ENCODE results near the gene ZDHHC20. TPM values are rescaled to one million over a fixed set of nuclear protein-coding genes. Genes with fewer than 3 reads are reported as not detected.

ZDHHC20 gene
- total and polyA plus RNA-seq, 3 donors from 2014 or later: 52.4 to 76.2 (median 75.8) TPM

DNA sequence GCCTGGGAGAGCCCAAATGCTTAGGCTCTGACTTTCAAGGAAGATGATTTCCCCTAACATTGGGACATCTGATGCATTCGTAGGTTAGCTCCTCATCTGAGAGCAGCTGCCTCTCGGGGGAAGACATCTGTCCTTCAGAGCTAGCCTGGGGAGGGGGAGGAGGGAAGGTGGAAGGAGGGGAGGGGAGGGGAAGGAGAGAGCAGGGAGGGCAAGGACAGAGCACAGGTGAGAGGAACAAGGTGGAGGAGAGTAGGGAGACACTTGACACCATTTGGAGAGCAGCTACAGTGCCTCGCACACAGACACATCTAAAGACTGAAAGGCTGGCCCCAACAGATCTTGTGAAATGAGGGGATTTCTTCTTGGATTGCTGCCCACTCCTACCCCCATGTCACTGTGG lies 103.8 kb downstream of the ZDHHC20 start:
- H3K36me3 ChIP-seq (ENCODE audit: low read depth, missing control alignments): no peaks in the 10 kb centered on the region
- H3K27ac ChIP-seq: no peak overlapping the region
- TF ChIP-seq POLR2A (IDR thresholded peaks at IDR 0.05): no peak
- TF ChIP-seq, protein P1, sequence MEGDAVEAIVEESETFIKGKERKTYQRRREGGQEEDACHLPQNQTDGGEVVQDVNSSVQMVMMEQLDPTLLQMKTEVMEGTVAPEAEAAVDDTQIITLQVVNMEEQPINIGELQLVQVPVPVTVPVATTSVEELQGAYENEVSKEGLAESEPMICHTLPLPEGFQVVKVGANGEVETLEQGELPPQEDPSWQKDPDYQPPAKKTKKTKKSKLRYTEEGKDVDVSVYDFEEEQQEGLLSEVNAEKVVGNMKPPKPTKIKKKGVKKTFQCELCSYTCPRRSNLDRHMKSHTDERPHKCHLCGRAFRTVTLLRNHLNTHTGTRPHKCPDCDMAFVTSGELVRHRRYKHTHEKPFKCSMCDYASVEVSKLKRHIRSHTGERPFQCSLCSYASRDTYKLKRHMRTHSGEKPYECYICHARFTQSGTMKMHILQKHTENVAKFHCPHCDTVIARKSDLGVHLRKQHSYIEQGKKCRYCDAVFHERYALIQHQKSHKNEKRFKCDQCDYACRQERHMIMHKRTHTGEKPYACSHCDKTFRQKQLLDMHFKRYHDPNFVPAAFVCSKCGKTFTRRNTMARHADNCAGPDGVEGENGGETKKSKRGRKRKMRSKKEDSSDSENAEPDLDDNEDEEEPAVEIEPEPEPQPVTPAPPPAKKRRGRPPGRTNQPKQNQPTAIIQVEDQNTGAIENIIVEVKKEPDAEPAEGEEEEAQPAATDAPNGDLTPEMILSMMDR (IDR thresholded peaks at IDR 0.05): no peak
- H3K27me3 ChIP-seq: no peaks in the 10 kb centered on the region
- no peak for DNase-seq
- no peaks in the 10 kb centered on the region for H3K9me3 ChIP-seq
- intact Hi-C loops (cut with DNase I; ENCODE audit: low total_unique reads): no loop called here
- no peaks in the 10 kb centered on the region for H3K4me1 ChIP-seq
- 81 to 89% methylated on average over 3 of the region's 3 CpGs for WGBS, 2 donors
- H3K4me3 ChIP-seq: no peak overlapping the region

DNA sequence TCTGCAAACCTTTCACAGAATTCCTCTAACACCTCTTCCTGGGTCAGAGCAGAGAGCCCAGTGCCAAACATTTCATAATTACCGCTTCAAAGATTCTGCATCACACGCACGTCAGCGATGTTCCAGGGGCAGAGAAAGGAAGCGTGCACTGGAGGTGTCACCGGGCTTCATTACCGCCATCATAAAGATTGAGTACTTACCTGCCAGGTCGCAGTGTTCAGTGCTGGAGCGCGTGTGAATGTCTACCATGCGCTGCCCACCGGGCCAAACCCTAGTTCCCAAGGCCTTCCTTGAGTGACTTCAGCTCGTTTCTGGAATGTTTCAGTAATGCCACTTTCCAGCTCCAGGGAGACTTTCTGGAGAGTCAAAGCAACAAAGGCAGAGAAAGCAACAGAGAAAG lies 104.4 kb downstream of the ZDHHC20 start:
- DNase-seq: no peak
- no peak for TF ChIP-seq POLR2A (IDR thresholded peaks at IDR 0.05)
- TF ChIP-seq, protein P1 (IDR thresholded peaks at IDR 0.05): no peak
- no peak overlapping the region for H3K27ac ChIP-seq
- H3K4me1 ChIP-seq: no peaks in the 10 kb centered on the region
- intact Hi-C loops (cut with DNase I; ENCODE audit: low total_unique reads): no loop called here
- H3K36me3 ChIP-seq (ENCODE audit: low read depth, missing control alignments): no peaks in the 10 kb centered on the region
- WGBS, 2 donors: 89 to 94% methylated on average over 13 of the region's 13 CpGs
- H3K9me3 ChIP-seq: no peaks in the 10 kb centered on the region
- no peak overlapping the region for H3K4me3 ChIP-seq
- no peaks in the 10 kb centered on the region for H3K27me3 ChIP-seq

DNA sequence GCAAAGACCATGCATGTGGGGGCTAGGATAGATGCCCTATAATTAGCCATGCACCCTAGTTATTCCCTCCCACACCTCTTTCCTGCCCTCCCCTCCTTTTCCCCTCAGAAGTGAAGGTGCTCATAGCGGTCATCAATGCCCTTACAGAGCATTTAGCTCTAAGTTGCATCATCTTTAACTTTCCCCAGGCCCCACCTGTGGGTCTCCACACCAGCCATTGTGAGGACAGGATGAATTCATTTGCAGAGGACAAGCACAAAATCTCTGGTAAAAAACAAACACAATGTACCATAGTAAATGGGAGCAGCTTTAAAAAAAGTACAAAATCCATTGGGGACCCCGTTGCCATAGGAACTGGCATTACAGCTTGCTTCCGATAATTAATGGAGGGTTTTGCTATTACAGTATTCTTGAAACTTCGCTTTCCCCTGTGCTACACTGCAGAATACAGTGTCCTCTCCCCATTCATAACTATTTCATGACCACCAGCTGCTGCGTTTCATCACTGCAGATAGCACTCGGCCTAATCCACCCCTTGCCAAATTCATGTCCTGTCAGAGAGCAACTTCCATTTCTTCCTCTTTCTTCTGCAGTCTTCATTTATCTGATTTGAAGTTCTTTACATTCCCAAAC lies 110.5 kb downstream of the ZDHHC20 start:
- Histone ChIP-seq H3K4me1 (no peaks in the 10 kb centered on the region), H3K9me3 (no peaks in the 10 kb centered on the region), H3K27me3 (no peaks in the 10 kb centered on the region), H3K4me3 (no peak overlapping the region), H3K36me3 (ENCODE audit: low read depth, missing control alignments) (no peaks in the 10 kb centered on the region), H3K27ac (no peak overlapping the region)
- no peak for TF ChIP-seq POLR2A (IDR thresholded peaks at IDR 0.05)
- TF ChIP-seq, protein P1 (IDR thresholded peaks at IDR 0.05): no peak
- intact Hi-C loops (cut with DNase I; ENCODE audit: low total_unique reads): no loop called here
- DNase-seq: no peak
- 44 to 61% methylated on average over 6 of the region's 6 CpGs for WGBS, 2 donors

DNA sequence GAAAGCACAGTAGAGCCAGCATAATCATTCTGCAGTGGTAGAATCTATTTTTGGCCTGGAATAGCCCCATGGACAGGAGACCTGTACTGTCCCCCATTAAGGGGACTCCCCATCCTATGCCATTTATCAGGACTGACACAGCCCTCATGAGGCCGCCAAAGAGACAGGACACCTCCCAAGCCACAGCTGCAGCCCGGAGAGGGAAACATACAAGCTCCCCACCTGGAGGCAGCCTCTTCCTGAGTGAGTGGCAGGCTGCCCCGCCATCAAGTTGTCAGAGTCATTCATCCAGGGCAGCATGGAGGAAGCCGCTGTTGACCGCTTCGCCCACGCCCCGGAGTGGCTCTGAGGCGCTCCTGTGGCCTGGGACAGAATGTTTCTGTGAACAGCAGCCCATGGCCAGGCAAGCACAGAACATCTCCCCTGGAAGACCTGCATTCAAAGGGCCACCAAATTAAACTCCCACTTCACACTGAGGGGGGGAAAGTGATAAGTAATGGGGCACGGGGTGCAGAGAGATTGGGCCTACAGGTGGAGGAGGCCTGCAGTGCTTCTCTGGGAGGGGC lies 111.3 kb downstream of the ZDHHC20 start:
- Histone ChIP-seq H3K27ac (no peak overlapping the region), H3K36me3 (ENCODE audit: low read depth, missing control alignments) (no peaks in the 10 kb centered on the region), H3K9me3 (no peaks in the 10 kb centered on the region), H3K4me3 (no peak overlapping the region), H3K4me1 (no peaks in the 10 kb centered on the region), H3K27me3 (no peaks in the 10 kb centered on the region)
- intact Hi-C loops (cut with DNase I; ENCODE audit: low total_unique reads): no loop called here
- DNase-seq: no peak
- TF ChIP-seq POLR2A (IDR thresholded peaks at IDR 0.05): no peak
- TF ChIP-seq, protein P1 (IDR thresholded peaks at IDR 0.05): no peak
- 77 to 84% methylated on average over 10 of the region's 10 CpGs for WGBS, 2 donors

DNA sequence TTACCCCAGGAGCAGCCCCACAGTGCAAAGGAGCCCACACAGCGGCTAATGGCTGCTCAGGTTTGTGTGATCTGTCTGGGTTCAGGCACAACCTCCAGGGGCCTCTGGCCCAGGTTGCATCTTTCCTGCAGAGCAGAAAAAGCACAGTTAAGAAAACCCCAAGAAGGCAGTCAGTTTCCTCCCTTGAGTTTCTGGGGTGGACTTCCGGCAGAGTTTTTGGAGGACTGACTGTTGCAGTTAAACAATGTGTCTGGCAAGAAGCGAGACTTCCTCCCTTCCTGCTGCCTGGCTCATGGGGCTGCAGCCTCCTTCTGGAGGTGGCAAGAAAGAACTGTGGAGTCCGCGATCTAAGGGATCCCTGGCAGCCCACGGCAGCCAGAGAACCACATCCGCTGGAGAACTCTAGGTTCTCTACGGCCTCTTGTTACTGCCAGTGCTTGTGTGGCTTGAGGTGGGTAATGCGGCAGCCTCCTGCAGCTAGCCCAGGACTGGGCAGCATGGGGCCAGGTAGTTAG lies 114.4 kb downstream of the ZDHHC20 start:
- intact Hi-C loops (cut with DNase I; ENCODE audit: low total_unique reads): no loop called here
- 75 to 76% methylated on average over 8 of the region's 9 CpGs for WGBS, 2 donors
- no peak for DNase-seq
- Histone ChIP-seq H3K4me1 (no peaks in the 10 kb centered on the region), H3K27ac (no peak overlapping the region), H3K9me3 (no peaks in the 10 kb centered on the region), H3K4me3 (no peak overlapping the region), H3K27me3 (no peaks in the 10 kb centered on the region), H3K36me3 (ENCODE audit: low read depth, missing control alignments) (no peaks in the 10 kb centered on the region)
- TF ChIP-seq, protein P1 (IDR thresholded peaks at IDR 0.05): no peak
- no peak for TF ChIP-seq POLR2A (IDR thresholded peaks at IDR 0.05)

Data from testis (tissue), 3 donors.